VCaP (cell line): ENCODE data around the gene COX4I1.

Experiments used
- H3K27ac ChIP-seq: fragments of 450-650 bp; 2 replicates; pipeline ENCODE4 v1.5.1; 2017
- TF ChIP-seq, protein P1 (sequence below): fragments of 450-650 bp; conservative IDR thresholded peaks from 2 replicates; pipeline ENCODE4 v1.5.1; 2017; ENCODE audit warnings: mild to moderate bottlenecking, moderate library complexity

Gene COX4I1

DNA sequence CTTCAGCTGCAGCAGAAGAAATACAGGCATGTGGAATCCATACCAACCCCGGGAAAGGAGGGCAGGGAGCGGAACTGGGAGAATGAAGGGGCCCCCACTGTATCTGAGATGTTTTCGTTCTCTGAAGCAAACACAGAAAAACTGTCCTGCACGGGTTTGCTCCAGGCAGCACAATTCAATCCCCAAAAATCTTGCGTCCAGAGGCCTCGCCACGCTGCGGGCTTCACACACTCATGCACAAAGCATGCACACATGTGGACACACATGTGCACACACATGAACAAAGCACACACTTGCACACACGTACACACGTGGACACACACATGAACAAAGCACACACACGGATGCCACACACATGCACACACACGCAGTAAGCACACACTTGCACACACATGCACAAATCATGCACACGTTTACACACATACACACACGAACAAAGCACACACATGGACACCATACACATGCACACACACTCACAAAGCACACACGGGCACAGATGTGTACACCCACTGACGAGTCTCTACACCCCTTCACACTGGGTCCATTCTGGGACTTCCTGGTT lies 27.3 kb downstream of the COX4I1 start:
- H3K27ac ChIP-seq = no peak overlapping the region
- TF ChIP-seq, protein P1, sequence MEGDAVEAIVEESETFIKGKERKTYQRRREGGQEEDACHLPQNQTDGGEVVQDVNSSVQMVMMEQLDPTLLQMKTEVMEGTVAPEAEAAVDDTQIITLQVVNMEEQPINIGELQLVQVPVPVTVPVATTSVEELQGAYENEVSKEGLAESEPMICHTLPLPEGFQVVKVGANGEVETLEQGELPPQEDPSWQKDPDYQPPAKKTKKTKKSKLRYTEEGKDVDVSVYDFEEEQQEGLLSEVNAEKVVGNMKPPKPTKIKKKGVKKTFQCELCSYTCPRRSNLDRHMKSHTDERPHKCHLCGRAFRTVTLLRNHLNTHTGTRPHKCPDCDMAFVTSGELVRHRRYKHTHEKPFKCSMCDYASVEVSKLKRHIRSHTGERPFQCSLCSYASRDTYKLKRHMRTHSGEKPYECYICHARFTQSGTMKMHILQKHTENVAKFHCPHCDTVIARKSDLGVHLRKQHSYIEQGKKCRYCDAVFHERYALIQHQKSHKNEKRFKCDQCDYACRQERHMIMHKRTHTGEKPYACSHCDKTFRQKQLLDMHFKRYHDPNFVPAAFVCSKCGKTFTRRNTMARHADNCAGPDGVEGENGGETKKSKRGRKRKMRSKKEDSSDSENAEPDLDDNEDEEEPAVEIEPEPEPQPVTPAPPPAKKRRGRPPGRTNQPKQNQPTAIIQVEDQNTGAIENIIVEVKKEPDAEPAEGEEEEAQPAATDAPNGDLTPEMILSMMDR = no peak

DNA sequence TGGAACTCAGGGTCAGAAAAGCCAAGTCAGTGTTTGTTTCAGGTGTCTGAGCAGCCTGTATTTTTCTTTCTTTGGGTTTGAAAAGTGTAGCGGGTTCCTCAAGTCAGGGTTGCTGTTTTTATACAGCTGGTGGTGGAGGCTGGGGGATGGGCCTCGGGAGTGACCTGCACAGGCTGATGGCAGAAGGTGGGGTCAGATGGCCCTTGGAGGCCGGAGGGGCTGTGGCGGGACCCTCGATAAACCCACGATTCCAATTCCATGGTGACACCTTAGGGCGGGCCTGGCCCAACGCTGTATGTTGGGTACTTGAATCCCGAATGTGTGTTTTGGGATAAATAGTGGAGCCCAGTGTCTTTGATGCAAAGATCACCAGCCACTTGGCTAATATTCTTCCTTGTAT lies 28.7 kb downstream of the COX4I1 start:
- H3K27ac ChIP-seq = no peak overlapping the region

DNA sequence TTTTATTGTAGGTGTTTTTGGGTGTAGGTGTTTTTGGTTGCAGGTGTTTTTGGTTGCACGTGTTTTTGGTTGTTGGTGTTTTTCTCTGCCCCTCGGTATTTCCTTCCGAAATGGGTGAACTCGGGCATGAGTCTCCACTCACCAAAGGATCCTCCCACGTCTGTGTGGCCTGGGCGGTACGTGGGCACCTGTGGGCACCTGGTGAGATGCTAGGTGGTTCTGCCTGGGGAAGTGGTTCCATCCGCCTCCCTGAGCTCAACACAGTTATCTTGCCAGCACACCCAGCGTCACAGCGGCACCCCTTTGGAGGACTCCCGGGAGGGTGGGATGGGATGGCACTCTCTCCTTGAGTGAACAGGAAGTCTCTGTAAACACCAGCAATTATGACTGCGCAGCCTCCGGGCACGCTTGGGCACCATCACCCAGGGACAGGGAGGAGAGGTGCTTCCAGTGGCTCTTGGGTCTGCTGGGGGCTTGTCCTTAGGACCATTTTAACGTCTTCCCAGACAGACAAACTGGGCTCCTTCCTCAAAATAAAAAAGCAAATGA lies 29.8 kb downstream of the COX4I1 start:
- H3K27ac ChIP-seq = no peak overlapping the region
- TF ChIP-seq, protein P1 = no peak

More for the DNA sequence above, 28.7 kb downstream of the COX4I1 start:
- TF ChIP-seq, protein P1 = no peak

DNA sequence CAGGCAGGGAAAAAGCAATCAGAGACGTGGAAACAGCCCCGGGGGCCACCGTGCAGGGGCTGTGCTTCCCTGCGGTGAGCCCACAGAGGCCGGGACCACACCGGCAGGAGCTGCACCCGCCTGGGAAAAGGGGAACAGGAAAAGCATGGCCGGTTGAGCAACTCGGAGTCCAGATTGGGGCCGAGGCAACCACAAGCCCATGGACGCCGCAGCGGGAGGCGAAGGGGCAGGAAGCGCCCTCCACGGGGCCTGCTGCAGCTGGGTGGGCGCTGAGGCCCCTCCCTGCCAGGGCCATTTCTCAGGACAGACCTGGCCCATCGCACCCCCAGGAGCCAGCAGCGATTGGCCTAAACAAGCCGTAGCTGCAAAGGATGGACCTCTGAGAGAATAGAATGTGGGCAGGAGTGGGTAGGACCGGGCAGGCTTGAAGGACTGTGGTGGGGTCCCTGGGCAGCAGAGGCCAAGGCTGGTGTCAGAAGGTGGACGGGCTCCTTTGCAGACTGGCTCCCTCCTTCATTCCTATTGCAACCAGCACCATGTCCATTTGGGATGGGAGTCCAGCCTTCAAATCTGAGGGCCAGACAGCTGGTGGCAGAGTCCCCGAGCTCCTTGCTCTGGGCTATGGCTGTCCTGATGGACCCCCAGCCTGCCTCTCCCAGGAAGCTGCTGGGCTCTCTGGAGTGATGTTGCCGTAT lies 30.4 kb downstream of the COX4I1 start:
- TF ChIP-seq, protein P1 = no peak
- H3K27ac ChIP-seq = no peak overlapping the region

DNA sequence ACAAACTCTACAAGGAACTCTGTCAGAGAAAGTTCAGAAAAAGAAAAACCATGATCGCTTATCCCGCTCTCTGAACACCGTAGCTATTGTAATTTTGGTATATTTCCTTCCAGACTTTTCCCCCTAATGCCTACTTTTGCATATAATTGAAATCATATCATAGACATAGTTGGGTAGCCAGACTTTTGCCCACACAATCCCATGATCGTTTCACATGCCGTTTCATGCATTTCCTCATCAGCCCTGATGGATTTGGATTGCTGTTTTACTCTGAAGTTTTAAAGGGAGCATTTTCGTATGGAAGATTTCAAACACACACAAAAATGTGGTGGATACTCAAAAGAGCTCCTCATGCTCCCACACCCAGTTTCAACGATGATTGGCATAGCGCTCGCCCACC lies 31.3 kb downstream of the COX4I1 start:
- no peak overlapping the region for H3K27ac ChIP-seq
- TF ChIP-seq, protein P1 = no peak

DNA sequence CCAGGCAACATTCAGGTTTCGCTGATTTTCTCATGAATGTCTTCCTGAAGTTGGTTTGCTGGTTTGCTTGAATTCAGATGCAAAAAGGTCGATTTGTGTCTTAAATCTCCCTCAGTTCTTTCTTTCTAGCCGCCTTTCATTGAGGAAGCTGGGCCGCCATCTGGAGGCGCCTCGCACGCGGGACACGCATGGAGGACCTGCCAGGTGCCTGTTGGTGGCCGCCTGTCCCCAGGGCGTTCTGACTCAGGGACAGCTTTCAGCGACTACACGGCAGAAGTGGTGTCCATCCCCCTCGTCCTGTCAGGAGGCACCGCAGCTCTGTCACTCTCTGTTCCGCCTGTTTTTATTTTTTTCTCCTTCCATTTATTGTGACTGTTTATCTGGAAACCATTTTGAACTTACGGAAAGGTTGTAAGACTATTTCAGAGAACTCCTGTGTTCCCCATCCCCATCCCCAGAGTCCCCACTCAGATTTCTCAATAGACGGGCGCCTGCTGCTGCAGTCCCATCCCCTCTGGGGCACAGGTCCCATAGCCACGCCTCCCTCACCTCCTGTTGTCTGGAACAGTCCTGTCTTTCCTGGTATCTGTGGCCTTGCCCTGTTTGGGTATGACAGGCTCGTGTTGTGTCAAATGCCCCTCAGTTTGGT lies 33.2 kb downstream of the COX4I1 start:
- no peak overlapping the region for H3K27ac ChIP-seq
- TF ChIP-seq, protein P1 = no peak

DNA sequence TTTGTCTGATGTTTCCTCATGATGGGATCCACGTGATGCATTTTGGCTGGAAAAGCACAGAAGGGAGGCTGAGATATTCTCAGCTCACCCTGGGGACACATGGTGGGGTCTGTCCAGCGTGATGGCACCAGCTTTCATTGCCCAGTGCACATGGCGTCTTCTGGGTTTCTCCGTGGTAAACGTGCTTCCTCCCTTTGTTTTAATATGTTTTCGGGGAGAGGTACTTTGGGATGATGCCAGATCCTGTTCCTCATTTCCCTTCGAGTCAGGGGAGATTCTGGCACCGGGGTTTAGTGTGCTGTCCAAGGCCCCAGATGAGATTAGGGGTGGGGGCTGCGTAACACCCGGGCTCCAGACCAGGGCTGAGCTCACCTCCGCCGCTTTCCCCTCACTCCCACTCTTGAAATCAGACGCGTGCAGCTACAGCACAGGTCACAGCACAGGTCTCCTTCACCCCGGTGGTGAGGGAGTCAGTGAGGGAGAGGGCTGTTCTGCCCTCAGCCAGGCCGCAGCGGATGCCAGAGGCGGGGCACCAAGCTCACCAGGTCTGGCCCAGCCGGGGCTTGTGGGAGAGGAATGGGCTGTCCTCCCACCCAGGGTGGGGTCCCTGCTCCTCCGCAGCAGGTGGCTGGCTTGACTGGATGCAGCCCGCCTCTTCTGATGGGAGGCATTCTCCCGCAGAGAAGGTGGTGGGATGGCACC lies 33.9 kb downstream of the COX4I1 start:
- TF ChIP-seq, protein P1 = no peak
- H3K27ac ChIP-seq = no peak overlapping the region
